Ovary (tissue), 9 donors: ENCODE results near the gene PGK1. TPM values are rescaled to one million over a fixed set of nuclear protein-coding genes. Genes with fewer than 3 reads are reported as not detected.
"Not testable (repeated sequence)": the region's sequence is repeated elsewhere in the genome, so short reads cannot be mapped to it uniquely, and the experiment has no call there.

Experiments used
- DNase-seq, 5 donors: peaks; one replicate each; pipeline ENCODE4 v3.0.0-alpha.2; 2019 to 2020
- H3K27ac ChIP-seq, 2 donors: fragments of 200-600 bp; one replicate each; pipeline versions ENCODE4 v1.5.1 to v1.8.0; 2019 to 2022
- H3K27me3 ChIP-seq: fragments of 200-600 bp; one replicate; pipeline ENCODE4 v1.8.0; 2022
- H3K36me3 ChIP-seq: fragments of 200-600 bp; sonication (generic); one replicate; pipeline ENCODE4 v1.5.1; 2019
- H3K4me1 ChIP-seq: one replicate; pipeline ENCODE4 v1.8.1; 2013; ENCODE audit warnings: mild to moderate bottlenecking, moderate library complexity; ENCODE audit not compliant: insufficient read depth
- H3K4me3 ChIP-seq: fragments of 200-600 bp; sonication (generic); one replicate; pipeline ENCODE4 v1.5.1; 2017
- H3K9me3 ChIP-seq, 2 donors: fragments of 200-600 bp in 1 of 2; sonication (generic) in 1 of 2; one replicate each; pipeline versions ENCODE4 v1.5.1 to v1.8.1; 2013 to 2019; ENCODE audit warnings: mild to moderate bottlenecking in 1 of 2, moderate library complexity in 1 of 2
- EP300 ChIP-seq: sonication (generic); formaldehyde crosslinking; IDR thresholded peaks from one replicate; pipeline ENCODE4 v1.6.1; 2017; ENCODE audit warnings: antibody characterized with exemption
- POLR2A ChIP-seq: fragments of 450-650 bp; IDR thresholded peaks from one replicate; pipeline ENCODE4 v1.6.1; 2017; ENCODE audit warnings: antibody characterized with exemption, mild to moderate bottlenecking, moderate library complexity
- WGBS, 3 donors: extraction: QIAGEN DNeasy Blood & Tissue Kit in 1 of 3; methylation state at CpG; one replicate each; pipeline versions ENCODE4 v1.1.5 to v1.1.7; 2013 to 2017; 5-methylcytosine and 5-hydroxymethylcytosine counted together
- intact Hi-C, 4 donors: fragments of 100-400 bp; cut with DNase I; formaldehyde crosslinking; loops; one replicate each; pipeline versions ENCODE4 v1.11.0 to v1.15.1; 2022 to 2023
- polyA plus RNA-seq, 2 donors: library from polyadenylated mRNA; stranded (reverse); fragments of 200-250 nt in 1 of 2; fragments of 350-450 nt in 1 of 2; fragmentation: Illumina TruSeq in 1 of 2; extraction: RNeasy Lipid Tissue Mini Kit (QIAGEN cat#74804) in 1 of 2; gene quantifications; one replicate each; pipeline ENCODE4 v1.2.3, GENCODE V29; 2013 to 2014
- total RNA-seq, 7 donors: library from RNA; depleted of rRNA in 2 of 7; stranded (reverse); fragments of >200 nt in 2 of 7; fragmentation: NEBNext Ultra II Directional in 3 of 7; extraction: Animal tissue kit (Norgen Biotek cat#: 25700) in 3 of 7; gene quantifications; one replicate each; pipeline versions ENCODE4 v1.1.0 to v1.2.4, GENCODE V29; 2016 to 2023
- TF ChIP-seq, protein P1 (sequence below), 3 donors: fragments of 450-650 bp in 2 of 3; fragments of 200-600 bp in 1 of 3; IDR thresholded peaks; one replicate each; pipeline versions ENCODE4 v1.5.1 to v1.8.0; 2016 to 2022; ENCODE audit warnings: antibody characterized with exemption in 3 of 3, mild to moderate bottlenecking in 1 of 3
- donor health status: DM: no; HTN: no; CAD: no; lungs with moderate emphysema.
- donor health status: DM: no; HTN: no; CAD: no.
- donor health status: Bipolar disorder and iron deficiency.
- donor health status: DM: yes; HTN: yes; CAD: no.
- donor health status: DM: no; HTN: no; CAD: no.
- donor health status: DM: yes; HTN: yes; CAD: no.

The PGK1 gene
- total and polyA plus RNA-seq, 9 donors = 72.5 to 251 (median 132) TPM

- Histone ChIP-seq H3K9me3 (no peaks in the 10 kb centered on the region), H3K4me3 (no peak overlapping the region), H3K27ac (no peak overlapping the region), H3K27me3 (no peaks in the 10 kb centered on the region), H3K4me1 (no peaks in the 10 kb centered on the region), H3K36me3 (no peaks in the 10 kb centered on the region)
- TF ChIP-seq, protein P1, sequence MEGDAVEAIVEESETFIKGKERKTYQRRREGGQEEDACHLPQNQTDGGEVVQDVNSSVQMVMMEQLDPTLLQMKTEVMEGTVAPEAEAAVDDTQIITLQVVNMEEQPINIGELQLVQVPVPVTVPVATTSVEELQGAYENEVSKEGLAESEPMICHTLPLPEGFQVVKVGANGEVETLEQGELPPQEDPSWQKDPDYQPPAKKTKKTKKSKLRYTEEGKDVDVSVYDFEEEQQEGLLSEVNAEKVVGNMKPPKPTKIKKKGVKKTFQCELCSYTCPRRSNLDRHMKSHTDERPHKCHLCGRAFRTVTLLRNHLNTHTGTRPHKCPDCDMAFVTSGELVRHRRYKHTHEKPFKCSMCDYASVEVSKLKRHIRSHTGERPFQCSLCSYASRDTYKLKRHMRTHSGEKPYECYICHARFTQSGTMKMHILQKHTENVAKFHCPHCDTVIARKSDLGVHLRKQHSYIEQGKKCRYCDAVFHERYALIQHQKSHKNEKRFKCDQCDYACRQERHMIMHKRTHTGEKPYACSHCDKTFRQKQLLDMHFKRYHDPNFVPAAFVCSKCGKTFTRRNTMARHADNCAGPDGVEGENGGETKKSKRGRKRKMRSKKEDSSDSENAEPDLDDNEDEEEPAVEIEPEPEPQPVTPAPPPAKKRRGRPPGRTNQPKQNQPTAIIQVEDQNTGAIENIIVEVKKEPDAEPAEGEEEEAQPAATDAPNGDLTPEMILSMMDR (IDR thresholded peaks at IDR 0.05) = no peak
- no peak for TF ChIP-seq POLR2A
- TF ChIP-seq EP300 = no peak
- 69 to 74% (median 70%) methylated on average over 1 of the region's 1 CpG for WGBS, 3 donors
- no peak for DNase-seq
- intact Hi-C loops = no loop called here
Measured at GRCh38 chrX:78125148-78125547, 21.1 kb downstream of the PGK1 start.

DNA sequence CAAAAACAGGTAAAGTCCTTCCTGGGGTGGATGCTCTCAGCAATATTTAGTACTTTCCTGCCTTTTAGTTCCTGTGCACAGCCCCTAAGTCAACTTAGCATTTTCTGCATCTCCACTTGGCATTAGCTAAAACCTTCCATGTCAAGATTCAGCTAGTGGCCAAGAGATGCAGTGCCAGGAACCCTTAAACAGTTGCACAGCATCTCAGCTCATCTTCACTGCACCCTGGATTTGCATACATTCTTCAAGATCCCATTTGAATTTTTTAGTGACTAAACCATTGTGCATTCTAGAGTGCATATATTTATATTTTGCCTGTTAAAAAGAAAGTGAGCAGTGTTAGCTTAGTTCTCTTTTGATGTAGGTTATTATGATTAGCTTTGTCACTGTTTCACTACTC is 21.7 kb downstream of the PGK1 start:
- H3K27ac ChIP-seq, H3K4me1 ChIP-seq, H3K36me3 ChIP-seq, intact Hi-C loops, H3K4me3 ChIP-seq, DNase-seq, H3K27me3 ChIP-seq, H3K9me3 ChIP-seq: not testable (repeated sequence)

- Histone ChIP-seq H3K36me3 (no peaks in the 10 kb centered on the region), H3K9me3 (no peaks in the 10 kb centered on the region), H3K4me1 (no peaks in the 10 kb centered on the region), H3K27me3 (no peaks in the 10 kb centered on the region), H3K27ac (no peak overlapping the region), H3K4me3 (no peak overlapping the region)
- no peak for DNase-seq
- no peak for TF ChIP-seq POLR2A
- TF ChIP-seq, protein P1 (IDR thresholded peaks at IDR 0.05) = no peak
- TF ChIP-seq EP300 = no peak
- intact Hi-C loops = no loop called here
Measured at GRCh38 chrX:78129714-78130113, 25.7 kb downstream of the PGK1 start.

DNA sequence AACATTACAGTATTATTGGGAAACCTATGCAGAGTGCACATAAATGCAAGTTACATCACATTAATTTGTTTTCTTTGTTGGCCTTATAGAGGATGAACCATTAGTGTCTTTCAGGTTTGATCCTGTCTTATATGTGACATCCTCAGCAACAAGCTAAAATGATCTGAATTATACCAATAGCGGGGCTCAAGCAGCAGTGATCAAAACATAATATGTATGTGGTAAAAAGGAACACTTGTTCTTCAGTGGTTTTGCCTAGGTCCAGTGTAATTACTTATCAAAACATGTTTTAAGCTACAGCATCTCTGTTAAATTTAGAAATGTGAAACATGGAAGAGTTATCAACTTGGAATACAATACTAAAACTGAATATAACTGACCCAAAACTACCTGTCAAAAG is 26.3 kb downstream of the PGK1 start:
- no peaks in the 10 kb centered on the region for H3K36me3 ChIP-seq
- H3K4me3 ChIP-seq = no peak overlapping the region
- H3K9me3 ChIP-seq = no peaks in the 10 kb centered on the region
- TF ChIP-seq POLR2A (no peak), EP300 (no peak)
- TF ChIP-seq, protein P1 (IDR thresholded peaks at IDR 0.05) = no peak
- H3K27ac ChIP-seq = no peak overlapping the region
- intact Hi-C loops = no loop called here
- H3K4me1 ChIP-seq = no peaks in the 10 kb centered on the region
- DNase-seq = no peak
- H3K27me3 ChIP-seq = no peaks in the 10 kb centered on the region
- WGBS, 3 donors = 67 to 76% (median 68%) methylated on average over 1 of the region's 1 CpG

GRCh38 chrX:78131117-78131516 is 27.1 kb downstream of the PGK1 start:
- Histone ChIP-seq H3K27me3 (no peaks in the 10 kb centered on the region), H3K9me3 (no peaks in the 10 kb centered on the region), H3K36me3 (no peaks in the 10 kb centered on the region), H3K4me3 (no peak overlapping the region), H3K4me1 (no peaks in the 10 kb centered on the region), H3K27ac (no peak overlapping the region)
- WGBS, 3 donors = 52 to 65% (median 61%) methylated on average over 1 of the region's 1 CpG
- DNase-seq = no peak
- intact Hi-C loops = no loop called here
- TF ChIP-seq, protein P1 (IDR thresholded peaks at IDR 0.05) = no peak
- TF ChIP-seq POLR2A = no peak
- no peak for TF ChIP-seq EP300
